AG04449 (cell line): ENCODE measurements around the gene DDX39A.

Source experiments
- CTCF ChIA-PET: fragments of 350-600 bp; formaldehyde crosslinking; extraction: SDS; loops from one replicate; lab custom pipeline; 2021; ENCODE audit warnings: antibody characterized with exemption; lab: Yijun Ruan, JAX
- POLR2A ChIA-PET: fragments of 400-600, 350-600 bp; formaldehyde crosslinking; extraction: SDS; loops from one replicate; lab custom pipeline; 2020; ENCODE audit warnings: antibody characterized with exemption, inconsistent platforms; lab: Yijun Ruan, JAX
- DNase-seq: peaks from one replicate; pipeline ENCODE4 v3.0.0-alpha.2; 2010; ENCODE audit warnings: low read depth, low spot score
- H3K4me3 ChIP-seq: 2 replicates; pipeline ENCODE4 v1.5.1; 2011; ENCODE audit warnings: low read depth, mild to moderate bottlenecking, control low read depth, low read length
- TF ChIP-seq, protein P1 (sequence below): IDR thresholded peaks from one replicate; pipeline ENCODE4 v1.5.1; 2011; ENCODE audit warnings: mild to moderate bottlenecking, moderate library complexity, low read length, control low read depth, inconsistent platforms; ENCODE audit not compliant: insufficient read depth; ENCODE audit errors: missing control alignments

Gene DDX39A

GRCh38 chr19:14437578-14438140, 18.5 kb upstream of the DDX39A start:
- CTCF ChIA-PET, result interaction anchor here (1.0 to 1.7 kb wide), 3 partner anchors 11 to 55 kb away, joined by 3 to 9 read pairs (median 4); no protein-coding TSS in a partner anchor
- POLR2A ChIA-PET, result no interaction called here
- TF ChIP-seq, protein P1, sequence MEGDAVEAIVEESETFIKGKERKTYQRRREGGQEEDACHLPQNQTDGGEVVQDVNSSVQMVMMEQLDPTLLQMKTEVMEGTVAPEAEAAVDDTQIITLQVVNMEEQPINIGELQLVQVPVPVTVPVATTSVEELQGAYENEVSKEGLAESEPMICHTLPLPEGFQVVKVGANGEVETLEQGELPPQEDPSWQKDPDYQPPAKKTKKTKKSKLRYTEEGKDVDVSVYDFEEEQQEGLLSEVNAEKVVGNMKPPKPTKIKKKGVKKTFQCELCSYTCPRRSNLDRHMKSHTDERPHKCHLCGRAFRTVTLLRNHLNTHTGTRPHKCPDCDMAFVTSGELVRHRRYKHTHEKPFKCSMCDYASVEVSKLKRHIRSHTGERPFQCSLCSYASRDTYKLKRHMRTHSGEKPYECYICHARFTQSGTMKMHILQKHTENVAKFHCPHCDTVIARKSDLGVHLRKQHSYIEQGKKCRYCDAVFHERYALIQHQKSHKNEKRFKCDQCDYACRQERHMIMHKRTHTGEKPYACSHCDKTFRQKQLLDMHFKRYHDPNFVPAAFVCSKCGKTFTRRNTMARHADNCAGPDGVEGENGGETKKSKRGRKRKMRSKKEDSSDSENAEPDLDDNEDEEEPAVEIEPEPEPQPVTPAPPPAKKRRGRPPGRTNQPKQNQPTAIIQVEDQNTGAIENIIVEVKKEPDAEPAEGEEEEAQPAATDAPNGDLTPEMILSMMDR, result no peak
- H3K4me3 ChIP-seq, result no peak overlapping the region
- DNase-seq, result no peak

DNA sequence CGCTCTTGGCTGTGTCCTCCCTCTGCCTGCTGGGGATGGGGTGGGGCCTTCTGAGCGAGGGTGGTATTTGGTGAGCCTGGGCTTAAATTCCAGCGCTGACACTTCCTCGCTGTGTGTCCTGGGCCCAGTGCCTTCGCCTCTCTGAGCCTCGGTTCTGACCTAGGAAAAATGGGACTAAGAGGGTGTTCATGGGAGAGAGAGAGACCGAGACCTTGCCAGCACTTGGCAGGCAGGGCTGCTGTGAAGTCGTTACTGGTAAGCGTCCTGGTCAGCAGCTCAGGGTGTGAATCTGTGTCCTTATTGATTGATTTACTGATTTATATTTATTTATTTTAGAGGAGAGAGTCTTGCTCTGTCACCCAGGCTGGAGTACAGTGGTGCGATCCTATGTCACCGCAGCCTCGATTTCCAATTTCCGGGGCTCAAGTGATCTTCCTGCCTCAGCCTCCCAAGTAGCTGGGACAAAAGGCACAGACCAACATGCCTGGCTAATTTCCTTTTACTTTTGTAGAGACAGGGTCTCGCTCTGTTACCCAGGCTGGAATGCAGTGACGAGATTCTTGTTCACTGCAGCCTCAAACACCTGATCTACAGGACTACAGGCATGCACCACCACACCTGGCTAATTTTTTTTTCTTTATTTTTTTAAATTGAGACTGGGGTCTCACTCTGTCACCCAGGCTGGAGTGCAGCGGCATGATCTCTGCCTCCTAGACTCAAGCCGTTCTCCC, 16.3 kb upstream of the DDX39A start:
- DNase-seq, result no peak
- TF ChIP-seq, protein P1, result no peak
- H3K4me3 ChIP-seq, result peak overlapping the region; percentile 70
- ChIA-PET POLR2A (no interaction called here), CTCF (interaction anchor here (0.8 to 1.4 kb wide), 4 partner anchors 16 to 299 kb away, joined by 3 to 4 read pairs (median 3); partner anchors contain the start of gene ASF1B)

DNA sequence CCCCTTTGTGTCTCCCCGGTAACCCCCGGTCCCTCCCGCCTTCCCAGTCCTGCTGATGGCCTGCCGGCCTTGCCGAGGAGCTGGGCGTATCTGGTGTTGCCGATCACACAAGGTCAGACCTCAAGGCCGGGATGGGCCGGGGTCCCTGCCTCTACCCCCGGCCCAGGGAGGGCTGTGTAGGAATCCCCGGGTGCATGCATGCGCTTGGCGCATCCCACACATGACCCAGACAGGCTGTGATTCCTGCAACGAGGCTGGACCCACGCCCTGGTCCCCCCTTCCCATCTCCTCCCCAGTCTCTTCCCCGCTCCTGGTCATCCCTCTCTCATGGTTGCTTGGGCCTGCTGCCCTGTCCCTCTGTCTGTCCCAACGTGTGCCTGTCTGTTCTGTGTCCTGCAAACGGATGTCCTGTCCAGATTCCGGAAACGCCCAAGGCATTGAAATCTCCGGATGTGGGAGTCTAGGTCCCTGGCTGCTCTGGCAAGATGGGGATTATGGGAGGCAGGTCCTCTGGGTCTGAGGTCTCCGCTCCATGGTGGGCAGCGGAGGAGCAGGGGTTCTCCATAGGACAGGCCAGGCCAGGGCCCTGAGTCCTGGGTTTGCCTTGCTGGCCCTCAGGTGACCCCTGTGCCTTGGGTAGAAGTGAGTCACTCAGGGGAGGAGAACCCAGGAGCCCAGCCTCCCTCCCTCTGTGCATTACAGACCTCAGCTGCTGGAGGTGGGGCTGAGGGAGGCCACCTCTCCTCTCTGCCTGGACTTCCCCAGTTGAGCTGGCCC, 15.6 kb upstream of the DDX39A start:
- H3K4me3 ChIP-seq, result peak overlapping the region; percentile 70
- POLR2A ChIA-PET, result no interaction called here
- CTCF ChIA-PET, result interaction anchor here (0.6 to 1.4 kb wide), 4 partner anchors 15 to 298 kb away, joined by 3 read pairs; partner anchors contain the start of gene ASF1B
- no peak for DNase-seq
- TF ChIP-seq, protein P1, result no peak

- peak overlapping the region; percentile 70 for H3K4me3 ChIP-seq
- TF ChIP-seq, protein P1, result no peak
- no peak for DNase-seq
- CTCF ChIA-PET, result interaction anchor here (0.6 to 1.0 kb wide), 2 partner anchors 297 to 553 kb away, joined by 3 read pairs; partner anchors contain the start of gene ASF1B
- POLR2A ChIA-PET, result no interaction called here
These were observed 14.7 kb upstream of the DDX39A start for GRCh38 chr19:14433554-14434501.

DNA sequence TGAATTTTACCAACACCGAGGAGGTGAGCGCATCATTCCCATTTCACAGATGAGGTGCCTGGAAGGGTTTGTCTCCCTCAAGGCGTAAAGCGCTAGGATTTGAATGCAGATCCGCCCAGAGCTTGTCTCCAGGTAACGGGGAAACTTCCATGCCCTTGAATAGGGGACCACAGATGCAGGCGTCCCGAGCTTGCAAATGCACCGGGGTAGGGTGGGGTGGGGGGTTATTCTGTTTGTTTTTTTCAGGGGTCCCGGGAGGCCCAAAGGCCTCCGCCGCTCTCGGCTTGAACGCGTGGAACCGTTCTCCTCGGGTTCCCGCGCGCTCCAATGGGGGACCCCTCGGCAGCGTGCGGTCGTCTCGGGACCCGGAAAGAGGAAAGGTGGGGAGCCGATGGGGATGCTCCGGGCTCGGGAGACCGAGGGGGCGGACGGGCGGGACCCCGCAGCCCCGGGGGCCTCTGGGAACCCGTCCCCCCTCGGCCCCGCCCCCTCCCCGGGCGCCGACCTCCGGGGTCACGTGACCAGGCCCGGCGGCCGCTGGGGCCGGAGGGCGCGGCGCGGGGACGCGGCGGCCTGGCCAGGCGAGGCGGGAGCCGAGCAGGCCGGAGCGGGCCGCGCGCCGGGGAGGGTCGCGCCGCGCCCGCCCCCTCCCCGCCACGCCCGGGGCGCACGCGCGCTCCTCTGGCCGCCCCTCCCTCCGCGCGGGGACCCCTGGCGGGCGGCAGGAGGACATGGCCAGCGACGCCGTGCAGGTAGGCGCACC, 13.8 kb upstream of the DDX39A start, which contains the start of gene PKN1:
TSS of gene PKN1 (plus strand) at position 516 of the 763 bp plus-strand sequence. CDS start at position 732, 216 bp downstream.
- no peak for DNase-seq
- CTCF ChIA-PET, result interaction anchor here (0.9 to 3.4 kb wide), 8 partner anchors 11 to 296 kb away, joined by 3 to 45 read pairs (median 4); partner anchors contain the start of genes ASF1B and DDX39A

More for the DNA sequence above, 13.8 kb upstream of the DDX39A start, which contains the start of gene PKN1:
- TF ChIP-seq, protein P1, result peak; percentile 2
- peak within 1 kb of the TSS; percentile 70 for H3K4me3 ChIP-seq
- POLR2A ChIA-PET, result interaction anchor here (0.6 kb wide), 1 partner anchor 274 kb away, joined by 4 read pairs; no protein-coding TSS in a partner anchor
